HepG2 (cell line): ENCODE data around the gene PPP2R5B. TPM values are rescaled to one million over a fixed set of nuclear protein-coding genes. Genes with fewer than 3 reads are reported as not detected.

Experiments
- ARHGAP35 ChIP-seq: sonication (generic); formaldehyde crosslinking; IDR thresholded peaks from 2 replicates; pipeline ENCODE4 v1.9.0; 2022; ENCODE audit warnings: mild to moderate bottlenecking, inconsistent platforms, moderate library complexity, missing genetic modification reagents, borderline replicate concordance
- CEBPG ChIP-seq: IDR thresholded peaks from 2 replicates; pipeline ENCODE4 v1.6.1; 2016
- ELF3 ChIP-seq: IDR thresholded peaks from 2 replicates; pipeline ENCODE4 v1.6.1; 2016; ENCODE audit warnings: missing genetic modification reagents, missing compliant biosample characterization
- FOXC1 ChIP-seq: sonication (generic); formaldehyde crosslinking; IDR thresholded peaks from 2 replicates; pipeline ENCODE4 v1.8.0; 2022; ENCODE audit warnings: mild to moderate bottlenecking, missing genetic modification reagents, borderline replicate concordance
- GATA4 ChIP-seq: sonication (generic); IDR thresholded peaks from 2 replicates; pipeline ENCODE4 v1.6.1; 2016; ENCODE audit warnings: antibody characterized with exemption, low read depth, borderline replicate concordance
- HES4 ChIP-seq: sonication (generic); formaldehyde crosslinking; IDR thresholded peaks from 2 replicates; pipeline ENCODE4 v1.9.0; 2021; ENCODE audit warnings: mild to moderate bottlenecking, missing genetic modification reagents, borderline replicate concordance
- MLX ChIP-seq: IDR thresholded peaks from 2 replicates; pipeline ENCODE4 v1.6.1; 2016
- NR2F1 ChIP-seq, 2 experiments: fragments of 450-650 bp in 1 of 2; formaldehyde crosslinking in 1 of 2; IDR thresholded peaks; 2 replicates each; pipeline versions ENCODE4 v1.5.0 to v1.6.1; 2016 to 2020; ENCODE audit warnings: mild to moderate bottlenecking in 1 of 2, missing compliant biosample characterization in 1 of 2, missing genetic modification reagents in 1 of 2, moderate library complexity in 1 of 2
- PBX3 ChIP-seq: sonication (generic); formaldehyde crosslinking; IDR thresholded peaks from 2 replicates; pipeline ENCODE4 v1.8.1; 2023; ENCODE audit warnings: missing genetic modification reagents, inconsistent platforms, borderline replicate concordance
- POLR2A ChIP-seq, 2 experiments: IDR thresholded peaks; 2 replicates each; pipeline ENCODE4 v1.6.1; 2011; ENCODE audit warnings: low read depth in 2 of 2, low read length in 2 of 2, mild to moderate bottlenecking in 1 of 2, moderate library complexity in 1 of 2; ENCODE audit not compliant: insufficient read depth in 1 of 2
- SCMH1 ChIP-seq: sonication (generic); formaldehyde crosslinking; IDR thresholded peaks from 2 replicates; pipeline ENCODE4 v1.9.0; 2021; ENCODE audit warnings: missing genetic modification reagents, mild to moderate bottlenecking, borderline replicate concordance
- ZFP36 ChIP-seq: fragments of 150-350 bp; IDR thresholded peaks from 2 replicates; pipeline ENCODE4 v1.6.1; 2018; ENCODE audit warnings: borderline replicate concordance, low read length, low read depth; ENCODE audit not compliant: partially characterized antibody
- ZNF124 ChIP-seq: sonication (generic); formaldehyde crosslinking; IDR thresholded peaks from 2 replicates; pipeline ENCODE4 v1.4.0; 2020; ENCODE audit warnings: missing genetic modification reagents
- ZNF280B ChIP-seq: sonication (generic); formaldehyde crosslinking; IDR thresholded peaks from 2 replicates; pipeline ENCODE4 v1.5.0; 2020; ENCODE audit warnings: missing genetic modification reagents, mild to moderate bottlenecking, borderline replicate concordance
- ZNF503 ChIP-seq: sonication (generic); formaldehyde crosslinking; IDR thresholded peaks from 2 replicates; pipeline ENCODE4 v1.4.0; 2020; ENCODE audit warnings: missing genetic modification reagents
- ZNF513 ChIP-seq: sonication (generic); formaldehyde crosslinking; conservative IDR thresholded peaks from 2 replicates; pipeline ENCODE4 v1.5.0; 2020; ENCODE audit warnings: missing genetic modification reagents
- ZNF670 ChIP-seq: sonication (generic); formaldehyde crosslinking; IDR thresholded peaks from 2 replicates; pipeline ENCODE4 v1.8.0; 2022; ENCODE audit warnings: mild to moderate bottlenecking, missing genetic modification reagents, borderline replicate concordance
- ZNF749 ChIP-seq: sonication (generic); formaldehyde crosslinking; IDR thresholded peaks from 2 replicates; pipeline ENCODE4 v1.8.0; 2022; ENCODE audit warnings: mild to moderate bottlenecking, missing genetic modification reagents, moderate library complexity, borderline replicate concordance
- ZSCAN29 ChIP-seq: sonication (generic); formaldehyde crosslinking; conservative IDR thresholded peaks from 2 replicates; pipeline ENCODE4 v1.4.0; 2020; ENCODE audit warnings: mild to moderate bottlenecking, missing genetic modification reagents
- polyA plus RNA-seq, 8 experiments: library from polyadenylated mRNA; depleted of rRNA in 3 of 8; stranded (reverse) in 7 of 8; unstranded in 1 of 8; fragments of >200 nt; fragmentation: Illumina TruSeq in 4 of 8; extraction: Trizol in 4 of 8; gene quantifications; 2 replicates each; pipeline versions ENCODE4 v1.2.1 to v1.2.3, GENCODE V29; 2011 to 2016; ENCODE audit warnings: low read depth in 4 of 8, missing spikeins in 1 of 8, mixed read lengths in 1 of 8; ENCODE audit not compliant: insufficient read depth in 1 of 8
- total RNA-seq, 5 experiments: library from RNA; depleted of rRNA; stranded (reverse); fragments of >200 nt; fragmentation: Illumina TruSeq; extraction: Trizol; gene quantifications; 2 replicates each; pipeline ENCODE4 v1.2.3, GENCODE V29; 2016; ENCODE audit warnings: low read depth in 1 of 5

PPP2R5B gene
- total and polyA plus RNA-seq, 2 of the 13 experiments (the other 11 are each of a cell fraction or from before 2014, with no cell fraction given) = 2.3 to 8.3 TPM

- TF ChIP-seq NR2F1 (CRISPR knock-in tag; IDR thresholded peaks at IDR 0.05) (no peak), ZFP36 (no peak), ZSCAN29 (no peak), PBX3 (CRISPR knock-in tag) (no peak), CEBPG (CRISPR knock-in tag) (peak; percentile 58), GATA4 (no peak), ZNF124 (CRISPR knock-in tag) (0 out of 2 replicates have a peak, but pooled peaks have one; percentile 31), ZNF280B (CRISPR knock-in tag) (no peak), ZNF513 (0 out of 2 replicates have a peak, but pooled peaks have one; percentile 67), SCMH1 (CRISPR knock-in tag) (no peak), MLX (CRISPR knock-in tag) (no peak), ZNF503 (no peak), ARHGAP35 (CRISPR knock-in tag) (peak; percentile 57; the same call in 1 of the 2 replicates), POLR2A (IDR thresholded peaks at IDR 0.05; ENCODE audit: insufficient read depth in 1 of 2, low read depth in 2 of 2, low read length in 2 of 2) (peak in 1 of 2 experiments; percentile 50; a peak in 1 of 4 replicates), ZNF749 (CRISPR knock-in tag) (no peak), ELF3 (peak; percentile 19; the same call in 1 of the 2 replicates), FOXC1 (CRISPR knock-in tag) (no peak), HES4 (no peak), ZNF670 (CRISPR knock-in tag) (no peak)
These were observed at the start of gene PPP2R5B (continued) for GRCh38 chr11:64923944-64924909.
